HepG2 (cell line): ENCODE data around the gene NINL. TPM values are rescaled to one million over a fixed set of nuclear protein-coding genes. Genes with fewer than 3 reads are reported as not detected.

Source experiments
- EP300 ChIP-seq, 3 experiments: sonication (generic) in 1 of 3; formaldehyde crosslinking in 1 of 3; IDR thresholded peaks; 2 replicates each; pipeline versions ENCODE4 v1.5.1 to v1.6.1; 2011 to 2020; ENCODE audit warnings: low read depth in 2 of 3, low read length in 2 of 3, borderline replicate concordance in 1 of 3, improper control_type of control experiment in 1 of 3, mild to moderate bottlenecking in 1 of 3, missing genetic modification reagents in 1 of 3, moderate library complexity in 1 of 3
- GATA4 ChIP-seq: sonication (generic); IDR thresholded peaks from 2 replicates; pipeline ENCODE4 v1.6.1; 2016; ENCODE audit warnings: antibody characterized with exemption, low read depth, borderline replicate concordance
- GFI1 ChIP-seq: sonication (generic); formaldehyde crosslinking; IDR thresholded peaks from 2 replicates; pipeline ENCODE4 v1.5.0; 2020; ENCODE audit warnings: missing genetic modification reagents, mild to moderate bottlenecking, borderline replicate concordance
- NFKB2 ChIP-seq: sonication (generic); formaldehyde crosslinking; IDR thresholded peaks from 2 replicates; pipeline ENCODE4 v1.4.0; 2020; ENCODE audit warnings: missing genetic modification reagents, borderline replicate concordance
- SAP130 ChIP-seq: IDR thresholded peaks from 2 replicates; pipeline ENCODE4 v1.6.1; 2016; ENCODE audit warnings: low read depth
- THYN1 ChIP-seq: sonication (generic); formaldehyde crosslinking; IDR thresholded peaks from 2 replicates; pipeline ENCODE4 v1.8.1; 2023; ENCODE audit warnings: low read depth, mild to moderate bottlenecking, moderate library complexity, missing genetic modification reagents, borderline replicate concordance
- ZNF101 ChIP-seq: sonication (generic); formaldehyde crosslinking; IDR thresholded peaks from 2 replicates; pipeline ENCODE4 v1.4.0; 2020; ENCODE audit warnings: mild to moderate bottlenecking, low read depth, missing genetic modification reagents, borderline replicate concordance
- ZNF230 ChIP-seq: sonication (generic); formaldehyde crosslinking; IDR thresholded peaks from 2 replicates; pipeline ENCODE4 v1.4.0; 2020; ENCODE audit warnings: mild to moderate bottlenecking, missing genetic modification reagents
- ZNF430 ChIP-seq: sonication (generic); formaldehyde crosslinking; IDR thresholded peaks from 2 replicates; pipeline ENCODE4 v1.9.0; 2021; ENCODE audit warnings: mild to moderate bottlenecking, missing genetic modification reagents
- ZNF431 ChIP-seq: sonication (generic); formaldehyde crosslinking; IDR thresholded peaks from 2 replicates; pipeline ENCODE4 v1.9.0; 2022; ENCODE audit warnings: missing genetic modification reagents, low read depth, mild to moderate bottlenecking, borderline replicate concordance
- ZNF768 ChIP-seq: sonication (generic); formaldehyde crosslinking; IDR thresholded peaks from 2 replicates; pipeline ENCODE4 v1.4.0; 2020; ENCODE audit warnings: missing genetic modification reagents
- polyA plus RNA-seq, 8 experiments: library from polyadenylated mRNA; depleted of rRNA in 3 of 8; stranded (reverse) in 7 of 8; unstranded in 1 of 8; fragments of >200 nt; fragmentation: Illumina TruSeq in 4 of 8; extraction: Trizol in 4 of 8; gene quantifications; 2 replicates each; pipeline versions ENCODE4 v1.2.1 to v1.2.3, GENCODE V29; 2011 to 2016; ENCODE audit warnings: low read depth in 4 of 8, missing spikeins in 1 of 8, mixed read lengths in 1 of 8; ENCODE audit not compliant: insufficient read depth in 1 of 8
- total RNA-seq, 5 experiments: library from RNA; depleted of rRNA; stranded (reverse); fragments of >200 nt; fragmentation: Illumina TruSeq; extraction: Trizol; gene quantifications; 2 replicates each; pipeline ENCODE4 v1.2.3, GENCODE V29; 2016; ENCODE audit warnings: low read depth in 1 of 5
- TF ChIP-seq, protein P1 (sequence below): sonication (generic); formaldehyde crosslinking; IDR thresholded peaks from 2 replicates; pipeline ENCODE4 v1.4.0; 2020; ENCODE audit warnings: mild to moderate bottlenecking, low read depth, missing genetic modification reagents
- TF ChIP-seq, protein P2 (sequence below): sonication (generic); formaldehyde crosslinking; conservative IDR thresholded peaks from 2 replicates; pipeline ENCODE4 v1.8.1; 2023; ENCODE audit warnings: missing genetic modification reagents
- TF ChIP-seq, protein P3 (sequence below): sonication (generic); formaldehyde crosslinking; IDR thresholded peaks from 2 replicates; pipeline ENCODE4 v1.9.0; 2021; ENCODE audit warnings: missing genetic modification reagents, borderline replicate concordance
- TF ChIP-seq, protein P4 (sequence below): sonication (generic); formaldehyde crosslinking; IDR thresholded peaks from 2 replicates; pipeline ENCODE4 v1.5.0; 2020; ENCODE audit warnings: mild to moderate bottlenecking, missing genetic modification reagents, borderline replicate concordance
- TF ChIP-seq, protein P5 (sequence below): IDR thresholded peaks from 2 replicates; pipeline ENCODE4 v1.6.1; 2012; ENCODE audit warnings: inconsistent platforms

NINL gene
- total and polyA plus RNA-seq, 2 of the 13 experiments (the other 11 are each of a cell fraction or from before 2014, with no cell fraction given), result 32.3 to 34.3 TPM

DNA sequence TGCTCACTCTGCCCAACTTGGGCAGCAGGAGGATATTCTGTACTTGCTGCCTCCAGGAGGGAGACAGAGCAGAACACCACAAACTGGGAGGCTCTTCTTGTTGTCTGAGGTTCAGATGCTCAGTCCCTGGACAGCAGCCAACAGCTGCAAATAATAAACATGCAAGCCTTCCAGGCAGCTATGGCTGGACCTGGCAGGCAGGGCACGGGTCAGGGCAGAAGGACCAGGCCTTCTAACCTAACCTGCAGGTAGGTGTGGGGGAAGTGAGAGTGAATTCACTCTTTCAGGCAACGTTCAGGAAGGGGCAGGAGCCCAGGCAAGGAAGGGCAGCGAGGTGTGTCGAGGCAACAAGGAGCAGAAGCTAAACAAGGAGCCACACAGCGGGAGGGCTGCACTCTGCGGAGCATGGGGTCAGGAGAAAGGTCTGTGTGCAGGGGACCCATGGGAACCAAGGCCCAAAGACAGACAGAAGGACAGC is 31.5 kb downstream of the NINL start (continued):
- TF ChIP-seq EP300 (IDR thresholded peaks at IDR 0.05; ENCODE audit: low read depth in 2 of 2, low read length in 2 of 2), result no peak
- TF ChIP-seq EP300 (CRISPR knock-in tag; IDR thresholded peaks at IDR 0.05; ENCODE audit: borderline replicate concordance), result 0 out of 2 replicates have a peak, but pooled peaks have one; percentile 21
- no peak for TF ChIP-seq NFKB2 (CRISPR knock-in tag)
- no peak for TF ChIP-seq THYN1 (CRISPR knock-in tag)
- TF ChIP-seq ZNF431 (CRISPR knock-in tag), result peak; percentile 21; the same call in 1 of the 2 replicates
- TF ChIP-seq, protein P1, sequence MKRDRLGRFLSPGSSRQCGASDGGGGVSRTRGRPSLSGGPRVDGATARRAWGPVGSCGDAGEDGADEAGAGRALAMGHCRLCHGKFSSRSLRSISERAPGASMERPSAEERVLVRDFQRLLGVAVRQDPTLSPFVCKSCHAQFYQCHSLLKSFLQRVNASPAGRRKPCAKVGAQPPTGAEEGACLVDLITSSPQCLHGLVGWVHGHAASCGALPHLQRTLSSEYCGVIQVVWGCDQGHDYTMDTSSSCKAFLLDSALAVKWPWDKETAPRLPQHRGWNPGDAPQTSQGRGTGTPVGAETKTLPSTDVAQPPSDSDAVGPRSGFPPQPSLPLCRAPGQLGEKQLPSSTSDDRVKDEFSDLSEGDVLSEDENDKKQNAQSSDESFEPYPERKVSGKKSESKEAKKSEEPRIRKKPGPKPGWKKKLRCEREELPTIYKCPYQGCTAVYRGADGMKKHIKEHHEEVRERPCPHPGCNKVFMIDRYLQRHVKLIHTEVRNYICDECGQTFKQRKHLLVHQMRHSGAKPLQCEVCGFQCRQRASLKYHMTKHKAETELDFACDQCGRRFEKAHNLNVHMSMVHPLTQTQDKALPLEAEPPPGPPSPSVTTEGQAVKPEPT, result no peak
- TF ChIP-seq GFI1 (CRISPR knock-in tag), result no peak
- TF ChIP-seq GATA4, result no peak
- TF ChIP-seq SAP130 (CRISPR knock-in tag), result peak; percentile 52
- TF ChIP-seq, protein P2, sequence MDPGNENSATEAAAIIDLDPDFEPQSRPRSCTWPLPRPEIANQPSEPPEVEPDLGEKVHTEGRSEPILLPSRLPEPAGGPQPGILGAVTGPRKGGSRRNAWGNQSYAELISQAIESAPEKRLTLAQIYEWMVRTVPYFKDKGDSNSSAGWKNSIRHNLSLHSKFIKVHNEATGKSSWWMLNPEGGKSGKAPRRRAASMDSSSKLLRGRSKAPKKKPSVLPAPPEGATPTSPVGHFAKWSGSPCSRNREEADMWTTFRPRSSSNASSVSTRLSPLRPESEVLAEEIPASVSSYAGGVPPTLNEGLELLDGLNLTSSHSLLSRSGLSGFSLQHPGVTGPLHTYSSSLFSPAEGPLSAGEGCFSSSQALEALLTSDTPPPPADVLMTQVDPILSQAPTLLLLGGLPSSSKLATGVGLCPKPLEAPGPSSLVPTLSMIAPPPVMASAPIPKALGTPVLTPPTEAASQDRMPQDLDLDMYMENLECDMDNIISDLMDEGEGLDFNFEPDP (CRISPR knock-in tag), result no peak
- no peak for TF ChIP-seq ZNF230 (CRISPR knock-in tag)
- TF ChIP-seq, protein P3, sequence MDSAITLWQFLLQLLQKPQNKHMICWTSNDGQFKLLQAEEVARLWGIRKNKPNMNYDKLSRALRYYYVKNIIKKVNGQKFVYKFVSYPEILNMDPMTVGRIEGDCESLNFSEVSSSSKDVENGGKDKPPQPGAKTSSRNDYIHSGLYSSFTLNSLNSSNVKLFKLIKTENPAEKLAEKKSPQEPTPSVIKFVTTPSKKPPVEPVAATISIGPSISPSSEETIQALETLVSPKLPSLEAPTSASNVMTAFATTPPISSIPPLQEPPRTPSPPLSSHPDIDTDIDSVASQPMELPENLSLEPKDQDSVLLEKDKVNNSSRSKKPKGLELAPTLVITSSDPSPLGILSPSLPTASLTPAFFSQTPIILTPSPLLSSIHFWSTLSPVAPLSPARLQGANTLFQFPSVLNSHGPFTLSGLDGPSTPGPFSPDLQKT (CRISPR knock-in tag), result no peak
- TF ChIP-seq, protein P4, sequence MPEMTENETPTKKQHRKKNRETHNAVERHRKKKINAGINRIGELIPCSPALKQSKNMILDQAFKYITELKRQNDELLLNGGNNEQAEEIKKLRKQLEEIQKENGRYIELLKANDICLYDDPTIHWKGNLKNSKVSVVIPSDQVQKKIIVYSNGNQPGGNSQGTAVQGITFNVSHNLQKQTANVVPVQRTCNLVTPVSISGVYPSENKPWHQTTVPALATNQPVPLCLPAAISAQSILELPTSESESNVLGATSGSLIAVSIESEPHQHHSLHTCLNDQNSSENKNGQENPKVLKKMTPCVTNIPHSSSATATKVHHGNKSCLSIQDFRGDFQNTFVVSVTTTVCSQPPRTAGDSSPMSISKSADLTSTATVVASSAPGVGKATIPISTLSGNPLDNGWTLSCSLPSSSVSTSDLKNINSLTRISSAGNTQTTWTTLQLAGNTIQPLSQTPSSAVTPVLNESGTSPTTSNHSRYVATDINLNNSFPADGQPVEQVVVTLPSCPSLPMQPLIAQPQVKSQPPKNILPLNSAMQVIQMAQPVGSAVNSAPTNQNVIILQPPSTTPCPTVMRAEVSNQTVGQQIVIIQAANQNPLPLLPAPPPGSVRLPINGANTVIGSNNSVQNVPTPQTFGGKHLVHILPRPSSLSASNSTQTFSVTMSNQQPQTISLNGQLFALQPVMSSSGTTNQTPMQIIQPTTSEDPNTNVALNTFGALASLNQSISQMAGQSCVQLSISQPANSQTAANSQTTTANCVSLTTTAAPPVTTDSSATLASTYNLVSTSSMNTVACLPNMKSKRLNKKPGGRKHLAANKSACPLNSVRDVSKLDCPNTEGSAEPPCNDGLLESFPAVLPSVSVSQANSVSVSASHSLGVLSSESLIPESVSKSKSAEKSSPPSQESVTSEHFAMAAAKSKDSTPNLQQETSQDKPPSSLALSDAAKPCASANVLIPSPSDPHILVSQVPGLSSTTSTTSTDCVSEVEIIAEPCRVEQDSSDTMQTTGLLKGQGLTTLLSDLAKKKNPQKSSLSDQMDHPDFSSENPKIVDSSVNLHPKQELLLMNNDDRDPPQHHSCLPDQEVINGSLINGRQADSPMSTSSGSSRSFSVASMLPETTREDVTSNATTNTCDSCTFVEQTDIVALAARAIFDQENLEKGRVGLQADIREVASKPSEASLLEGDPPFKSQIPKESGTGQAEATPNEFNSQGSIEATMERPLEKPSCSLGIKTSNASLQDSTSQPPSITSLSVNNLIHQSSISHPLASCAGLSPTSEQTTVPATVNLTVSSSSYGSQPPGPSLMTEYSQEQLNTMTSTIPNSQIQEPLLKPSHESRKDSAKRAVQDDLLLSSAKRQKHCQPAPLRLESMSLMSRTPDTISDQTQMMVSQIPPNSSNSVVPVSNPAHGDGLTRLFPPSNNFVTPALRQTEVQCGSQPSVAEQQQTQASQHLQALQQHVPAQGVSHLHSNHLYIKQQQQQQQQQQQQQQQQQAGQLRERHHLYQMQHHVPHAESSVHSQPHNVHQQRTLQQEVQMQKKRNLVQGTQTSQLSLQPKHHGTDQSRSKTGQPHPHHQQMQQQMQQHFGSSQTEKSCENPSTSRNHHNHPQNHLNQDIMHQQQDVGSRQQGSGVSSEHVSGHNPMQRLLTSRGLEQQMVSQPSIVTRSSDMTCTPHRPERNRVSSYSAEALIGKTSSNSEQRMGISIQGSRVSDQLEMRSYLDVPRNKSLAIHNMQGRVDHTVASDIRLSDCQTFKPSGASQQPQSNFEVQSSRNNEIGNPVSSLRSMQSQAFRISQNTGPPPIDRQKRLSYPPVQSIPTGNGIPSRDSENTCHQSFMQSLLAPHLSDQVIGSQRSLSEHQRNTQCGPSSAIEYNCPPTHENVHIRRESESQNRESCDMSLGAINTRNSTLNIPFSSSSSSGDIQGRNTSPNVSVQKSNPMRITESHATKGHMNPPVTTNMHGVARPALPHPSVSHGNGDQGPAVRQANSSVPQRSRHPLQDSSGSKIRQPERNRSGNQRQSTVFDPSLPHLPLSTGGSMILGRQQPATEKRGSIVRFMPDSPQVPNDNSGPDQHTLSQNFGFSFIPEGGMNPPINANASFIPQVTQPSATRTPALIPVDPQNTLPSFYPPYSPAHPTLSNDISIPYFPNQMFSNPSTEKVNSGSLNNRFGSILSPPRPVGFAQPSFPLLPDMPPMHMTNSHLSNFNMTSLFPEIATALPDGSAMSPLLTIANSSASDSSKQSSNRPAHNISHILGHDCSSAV (CRISPR knock-in tag), result no peak
- no peak for TF ChIP-seq ZNF101 (CRISPR knock-in tag)
- 0 out of 2 replicates have a peak, but pooled peaks have one; percentile 20 for TF ChIP-seq ZNF768 (CRISPR knock-in tag)
- TF ChIP-seq ZNF430 (CRISPR knock-in tag), result no peak
- TF ChIP-seq, protein P5, sequence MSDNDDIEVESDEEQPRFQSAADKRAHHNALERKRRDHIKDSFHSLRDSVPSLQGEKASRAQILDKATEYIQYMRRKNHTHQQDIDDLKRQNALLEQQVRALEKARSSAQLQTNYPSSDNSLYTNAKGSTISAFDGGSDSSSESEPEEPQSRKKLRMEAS, result no peak
